Activated naive CD8-positive, alpha-beta T cell (primary cell): Measurements from ENCODE around the gene DOCK1.

Experiments used
- H3K27ac Mint-ChIP-seq: one replicate; pipeline ENCODE4 v1.8.0; 2021; ENCODE audit warnings: mixed read lengths
- H3K27me3 Mint-ChIP-seq: one replicate; pipeline ENCODE4 v1.8.0; 2021; ENCODE audit warnings: mixed read lengths
- H3K36me3 Mint-ChIP-seq: one replicate; pipeline ENCODE4 v1.8.0; 2021; ENCODE audit warnings: mixed read lengths
- H3K4me1 Mint-ChIP-seq: one replicate; pipeline ENCODE4 v1.8.0; 2021; ENCODE audit warnings: low read depth, mixed read lengths
- H3K4me3 Mint-ChIP-seq: one replicate; pipeline ENCODE4 v1.8.0; 2021; ENCODE audit warnings: mild to moderate bottlenecking, mixed read lengths
- H3K9me3 Mint-ChIP-seq: one replicate; pipeline ENCODE4 v1.8.0; 2021; ENCODE audit warnings: low read depth, mixed read lengths

DOCK1 gene

GRCh38 chr10:127343821-127344220 is 438.6 kb downstream of the DOCK1 start:
- Mint-ChIP-seq H3K4me3 (no peak overlapping the region), H3K9me3 (no peaks in the 10 kb centered on the region), H3K27me3 (no peaks in the 10 kb centered on the region), H3K36me3 (no peaks in the 10 kb centered on the region), H3K27ac (no peak overlapping the region), H3K4me1 (no peaks in the 10 kb centered on the region)

- Mint-ChIP-seq H3K36me3 (no peaks in the 10 kb centered on the region), H3K27me3 (no peaks in the 10 kb centered on the region), H3K4me3 (no peak overlapping the region), H3K27ac (no peak overlapping the region), H3K9me3 (no peaks in the 10 kb centered on the region), H3K4me1 (no peaks in the 10 kb centered on the region)
Observed at GRCh38 chr10:127344346-127344745, 439.1 kb downstream of the DOCK1 start.

- H3K9me3 Mint-ChIP-seq, result no peaks in the 10 kb centered on the region
- no peaks in the 10 kb centered on the region for H3K4me1 Mint-ChIP-seq
- no peaks in the 10 kb centered on the region for H3K36me3 Mint-ChIP-seq
- H3K4me3 Mint-ChIP-seq, result no peak overlapping the region
- H3K27me3 Mint-ChIP-seq, result peaks cover 2% of the 10 kb centered on the region
- H3K27ac Mint-ChIP-seq, result no peak overlapping the region
Observed at GRCh38 chr10:127345231-127345965, 440.2 kb downstream of the DOCK1 start.

- Mint-ChIP-seq H3K27me3 (peaks cover 2% of the 10 kb centered on the region), H3K4me1 (no peaks in the 10 kb centered on the region), H3K4me3 (no peak overlapping the region), H3K36me3 (no peaks in the 10 kb centered on the region), H3K27ac (no peak overlapping the region), H3K9me3 (no peaks in the 10 kb centered on the region)
Observed at GRCh38 chr10:127346604-127347003, 441.4 kb downstream of the DOCK1 start.

GRCh38 chr10:127347202-127347959 is 442.2 kb downstream of the DOCK1 start:
- H3K9me3 Mint-ChIP-seq, result no peaks in the 10 kb centered on the region
- H3K4me1 Mint-ChIP-seq, result no peaks in the 10 kb centered on the region
- H3K36me3 Mint-ChIP-seq, result no peaks in the 10 kb centered on the region
- H3K27me3 Mint-ChIP-seq, result peaks cover 2% of the 10 kb centered on the region
- no peak overlapping the region for H3K4me3 Mint-ChIP-seq
- no peak overlapping the region for H3K27ac Mint-ChIP-seq

- H3K9me3 Mint-ChIP-seq, result no peaks in the 10 kb centered on the region
- no peaks in the 10 kb centered on the region for H3K4me1 Mint-ChIP-seq
- H3K27me3 Mint-ChIP-seq, result peaks cover 3% of the 10 kb centered on the region
- H3K36me3 Mint-ChIP-seq, result no peaks in the 10 kb centered on the region
- H3K27ac Mint-ChIP-seq, result no peak overlapping the region
- H3K4me3 Mint-ChIP-seq, result no peak overlapping the region
Observed at GRCh38 chr10:127349737-127350136, 444.5 kb downstream of the DOCK1 start.

- Mint-ChIP-seq H3K36me3 (no peaks in the 10 kb centered on the region), H3K27me3 (peaks cover 5% of the 10 kb centered on the region), H3K4me1 (no peaks in the 10 kb centered on the region), H3K9me3 (no peaks in the 10 kb centered on the region), H3K4me3 (no peak overlapping the region), H3K27ac (no peak overlapping the region)
Observed at GRCh38 chr10:127351542-127351941, 446.3 kb downstream of the DOCK1 start.

- H3K27ac Mint-ChIP-seq, result no peak overlapping the region
Observed at GRCh38 chr10:127353544-127353943, 448.3 kb downstream of the DOCK1 start.

DNA sequence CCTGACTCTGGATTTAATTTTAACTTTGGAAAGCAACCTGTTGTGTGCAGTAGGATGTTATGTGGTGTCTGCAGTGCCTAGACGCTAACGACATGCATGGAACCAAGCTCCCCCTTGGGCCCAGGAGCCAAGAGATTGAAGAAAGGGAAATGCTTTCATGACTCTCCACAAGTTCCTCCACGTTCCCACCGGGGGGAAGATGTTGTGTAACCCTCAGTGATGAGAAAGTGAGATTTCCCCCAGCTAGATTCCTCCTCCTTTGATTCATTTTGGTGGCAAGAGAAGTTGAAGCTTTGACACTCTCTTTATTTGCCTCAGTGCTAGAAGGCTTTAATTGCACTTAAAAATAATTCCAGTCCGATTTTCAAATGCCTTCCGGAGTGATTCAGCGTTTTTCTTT is 449.0 kb downstream of the DOCK1 start:
- H3K36me3 Mint-ChIP-seq, result no peaks in the 10 kb centered on the region
- H3K4me1 Mint-ChIP-seq, result no peaks in the 10 kb centered on the region
- no peak overlapping the region for H3K4me3 Mint-ChIP-seq
- H3K27ac Mint-ChIP-seq, result no peak overlapping the region
- H3K9me3 Mint-ChIP-seq, result no peaks in the 10 kb centered on the region
- peaks cover 5% of the 10 kb centered on the region for H3K27me3 Mint-ChIP-seq

More at GRCh38 chr10:127353544-127353943, 448.3 kb downstream of the DOCK1 start:
- Mint-ChIP-seq H3K4me3 (no peak overlapping the region), H3K4me1 (no peaks in the 10 kb centered on the region), H3K36me3 (no peaks in the 10 kb centered on the region), H3K27me3 (peaks cover 5% of the 10 kb centered on the region), H3K9me3 (no peaks in the 10 kb centered on the region)

- H3K9me3 Mint-ChIP-seq, result no peaks in the 10 kb centered on the region
- no peaks in the 10 kb centered on the region for H3K4me1 Mint-ChIP-seq
- no peak overlapping the region for H3K4me3 Mint-ChIP-seq
- H3K27me3 Mint-ChIP-seq, result peaks cover 3% of the 10 kb centered on the region
- no peaks in the 10 kb centered on the region for H3K36me3 Mint-ChIP-seq
- no peak overlapping the region for H3K27ac Mint-ChIP-seq
Observed at GRCh38 chr10:127354992-127355391, 449.8 kb downstream of the DOCK1 start.

DNA sequence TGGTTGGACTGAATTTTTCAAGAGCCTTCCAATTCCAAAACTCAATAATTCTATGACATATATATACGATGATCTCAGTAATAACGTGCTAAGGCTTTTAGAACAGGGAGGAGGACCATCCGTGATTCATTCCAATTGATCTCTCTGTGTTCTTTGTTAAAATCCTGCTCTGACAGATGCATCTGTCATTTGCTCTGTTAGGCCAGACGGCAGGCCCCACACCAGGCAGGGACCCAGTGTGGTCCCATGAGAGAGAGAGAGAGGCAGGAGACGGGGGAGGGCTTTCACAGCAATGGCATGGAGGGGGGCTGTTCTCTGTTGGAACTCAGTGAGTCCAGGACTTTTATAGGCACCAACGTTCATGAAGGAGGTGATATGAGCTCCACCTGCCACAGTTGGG is 451.1 kb downstream of the DOCK1 start:
- Mint-ChIP-seq H3K27me3 (peaks cover 4% of the 10 kb centered on the region), H3K9me3 (no peaks in the 10 kb centered on the region), H3K4me3 (no peak overlapping the region), H3K4me1 (no peaks in the 10 kb centered on the region), H3K36me3 (no peaks in the 10 kb centered on the region), H3K27ac (no peak overlapping the region)

- Mint-ChIP-seq H3K4me1 (no peaks in the 10 kb centered on the region), H3K36me3 (no peaks in the 10 kb centered on the region), H3K9me3 (no peaks in the 10 kb centered on the region), H3K4me3 (no peak overlapping the region), H3K27me3 (peaks cover 6% of the 10 kb centered on the region), H3K27ac (no peak overlapping the region)
Observed at GRCh38 chr10:127357265-127357664, 452.0 kb downstream of the DOCK1 start.

- no peaks in the 10 kb centered on the region for H3K36me3 Mint-ChIP-seq
- H3K27ac Mint-ChIP-seq, result no peak overlapping the region
- H3K4me1 Mint-ChIP-seq, result no peaks in the 10 kb centered on the region
- H3K4me3 Mint-ChIP-seq, result no peak overlapping the region
- H3K9me3 Mint-ChIP-seq, result no peaks in the 10 kb centered on the region
- peaks cover 7% of the 10 kb centered on the region for H3K27me3 Mint-ChIP-seq
Observed at GRCh38 chr10:127358337-127358736, 453.1 kb downstream of the DOCK1 start.

DNA sequence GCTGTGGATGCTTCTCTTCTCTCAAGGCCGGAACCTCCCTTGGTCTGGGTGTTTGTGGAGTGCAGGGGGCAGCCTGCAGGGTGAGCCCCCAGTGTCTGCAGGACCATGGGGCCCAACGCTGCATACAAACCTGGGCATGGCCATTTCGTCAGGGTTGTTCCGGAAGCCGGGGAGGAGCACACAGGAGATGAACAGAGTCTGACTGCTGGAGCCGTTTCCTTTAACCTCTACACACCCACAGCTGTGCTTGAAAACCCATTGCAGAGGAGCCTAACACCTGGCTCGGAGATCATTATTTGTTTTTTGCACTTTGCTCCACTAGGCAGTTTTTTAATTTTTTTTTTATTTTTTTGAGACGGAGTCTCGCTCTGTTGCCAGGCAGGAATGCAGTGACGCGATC is 458.8 kb downstream of the DOCK1 start:
- Mint-ChIP-seq H3K4me3 (no peak overlapping the region), H3K27ac (no peak overlapping the region), H3K4me1 (no peaks in the 10 kb centered on the region), H3K9me3 (no peaks in the 10 kb centered on the region), H3K27me3 (peaks cover 4% of the 10 kb centered on the region), H3K36me3 (no peaks in the 10 kb centered on the region)

- Mint-ChIP-seq H3K36me3 (no peaks in the 10 kb centered on the region), H3K27ac (no peak overlapping the region), H3K4me1 (no peaks in the 10 kb centered on the region), H3K4me3 (no peak overlapping the region), H3K9me3 (no peaks in the 10 kb centered on the region), H3K27me3 (no peaks in the 10 kb centered on the region)
Observed at GRCh38 chr10:127368101-127368500, 462.9 kb downstream of the DOCK1 start.
